H1 (cell line): ENCODE measurements around the gene SLC35D3. TPM values are rescaled to one million over a fixed set of nuclear protein-coding genes. Genes with fewer than 3 reads are reported as not detected.

Source experiments
- polyA plus RNA-seq, 7 experiments: library from polyadenylated mRNA; depleted of rRNA in 3 of 7; stranded (reverse) in 5 of 7; unstranded in 2 of 7; fragments of >200 nt in 5 of 7; fragments of 200-250 nt in 2 of 7; gene quantifications; 1 replicate in 5 of 7; 2 replicates in 1 of 7; 4 replicates in 1 of 7; pipeline versions ENCODE4 v1.2.1 to v1.2.3, GENCODE V29; 2011 to 2013; ENCODE audit warnings: missing spikeins in 2 of 7, mixed read lengths in 2 of 7
- small RNA-seq: library from polyadenylated mRNA; stranded (forward); fragments of <200 nt; extraction: miRNeasy Mini kit (QIAGEN cat#:217004); gene quantifications from one replicate; pipeline ENCODE3, GENCODE V24; 2013; ENCODE audit not compliant: insufficient read depth
- total RNA-seq: library from RNA; stranded (reverse); fragmentation: NEBNext Ultra II Directional; extraction: Animal tissue kit (Norgen Biotek cat#: 25700); gene quantifications from 2 replicates; pipeline ENCODE4 v1.2.1, GENCODE V29; 2021

The SLC35D3 gene
- total and polyA plus RNA-seq, 2 of the 8 experiments (the other 6 are each of a cell fraction or from before 2014, with no cell fraction given), result 0.27 to 0.39 TPM

Small RNA genes within 50 kb of the gene (small RNA-seq; reads per million reads assigned to genes)
- not detected for gene RF00019
- not detected for gene RPL35AP3

Other genes starting within 250 kb of the SLC35D3 start
- 2.4 and 2.6 TPM in 2 replicates for gene MAP3K5, start 129.8 kb upstream of the SLC35D3 start, total RNA-seq
- 0.41 and 0.63 TPM in 2 replicates for gene MAP3K5, start 129.8 kb upstream of the SLC35D3 start, polyA plus RNA-seq (2011; rRNA removed)
- gene PEX7, start 99.7 kb upstream of the SLC35D3 start, total RNA-seq, result 6.4 and 6.7 TPM in 2 replicates
- 10.5 and 11.0 TPM in 2 replicates for gene PEX7, start 99.7 kb upstream of the SLC35D3 start, polyA plus RNA-seq (2011; rRNA removed)
- gene IL20RA, start 122.7 kb downstream of the SLC35D3 start, total RNA-seq, result 1.5 and 1.7 TPM in 2 replicates
- 1.2 and 1.3 TPM in 2 replicates for gene IL20RA, start 122.7 kb downstream of the SLC35D3 start, polyA plus RNA-seq (2011; rRNA removed)